GM12872 (cell line): ENCODE measurements around the gene XRCC4.

Experiments used
- TF ChIP-seq, protein P1 (sequence below): IDR thresholded peaks from 3 replicates; pipeline ENCODE4 v1.5.1; 2011; ENCODE audit warnings: low read depth, mild to moderate bottlenecking, low read length, moderate library complexity; ENCODE audit not compliant: insufficient read depth

The XRCC4 gene

DNA sequence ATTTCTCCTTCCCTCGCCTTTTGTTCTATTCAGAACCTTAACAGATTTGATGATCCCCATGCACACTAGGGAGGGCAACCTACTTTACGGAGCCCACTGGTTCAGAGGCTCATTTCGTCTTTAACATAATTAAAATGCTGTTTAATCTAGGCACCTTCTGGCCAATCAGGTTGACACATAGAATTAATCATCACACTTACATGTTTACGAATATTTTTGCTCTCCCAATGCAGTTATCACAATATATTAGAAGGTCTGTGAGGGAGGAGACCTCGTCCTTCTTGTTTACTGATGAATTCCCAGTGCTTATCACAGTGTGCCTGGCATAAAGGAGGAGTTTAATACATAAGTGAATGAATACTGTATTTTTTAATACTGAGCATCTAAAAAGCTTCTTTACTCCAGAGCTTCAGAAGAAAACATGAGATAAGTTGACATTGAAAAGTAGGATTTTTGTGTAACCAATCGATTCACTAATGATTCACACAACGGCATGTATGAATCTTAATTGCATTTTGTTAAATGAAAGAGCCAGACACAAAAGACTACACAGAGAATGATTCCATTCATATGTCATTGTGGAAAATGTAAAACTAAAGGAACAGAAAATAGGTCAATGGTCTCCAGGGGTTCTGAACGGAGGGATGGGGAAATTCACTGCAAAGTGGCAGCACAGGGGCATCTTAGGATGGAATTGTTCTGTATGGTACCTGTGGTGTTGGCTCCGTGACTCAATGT is 315.6 kb downstream of the XRCC4 start:
- TF ChIP-seq, protein P1, sequence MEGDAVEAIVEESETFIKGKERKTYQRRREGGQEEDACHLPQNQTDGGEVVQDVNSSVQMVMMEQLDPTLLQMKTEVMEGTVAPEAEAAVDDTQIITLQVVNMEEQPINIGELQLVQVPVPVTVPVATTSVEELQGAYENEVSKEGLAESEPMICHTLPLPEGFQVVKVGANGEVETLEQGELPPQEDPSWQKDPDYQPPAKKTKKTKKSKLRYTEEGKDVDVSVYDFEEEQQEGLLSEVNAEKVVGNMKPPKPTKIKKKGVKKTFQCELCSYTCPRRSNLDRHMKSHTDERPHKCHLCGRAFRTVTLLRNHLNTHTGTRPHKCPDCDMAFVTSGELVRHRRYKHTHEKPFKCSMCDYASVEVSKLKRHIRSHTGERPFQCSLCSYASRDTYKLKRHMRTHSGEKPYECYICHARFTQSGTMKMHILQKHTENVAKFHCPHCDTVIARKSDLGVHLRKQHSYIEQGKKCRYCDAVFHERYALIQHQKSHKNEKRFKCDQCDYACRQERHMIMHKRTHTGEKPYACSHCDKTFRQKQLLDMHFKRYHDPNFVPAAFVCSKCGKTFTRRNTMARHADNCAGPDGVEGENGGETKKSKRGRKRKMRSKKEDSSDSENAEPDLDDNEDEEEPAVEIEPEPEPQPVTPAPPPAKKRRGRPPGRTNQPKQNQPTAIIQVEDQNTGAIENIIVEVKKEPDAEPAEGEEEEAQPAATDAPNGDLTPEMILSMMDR = no peak

DNA sequence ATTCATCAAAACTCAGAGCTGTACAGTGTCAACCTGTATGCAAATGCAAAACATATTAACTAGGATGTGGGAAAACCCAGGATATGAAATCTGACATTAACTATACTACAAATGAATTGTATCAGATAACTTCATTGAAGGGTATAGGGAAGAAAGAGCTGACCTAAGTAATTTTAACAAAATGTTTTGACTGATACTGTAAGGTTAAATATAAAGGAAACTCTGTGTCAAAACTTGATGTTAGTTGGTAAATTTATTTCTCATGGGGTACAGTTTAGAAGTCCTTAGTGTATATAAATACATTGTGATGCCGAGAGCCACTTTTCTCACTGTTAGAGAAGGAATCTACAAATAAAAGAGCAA is 316.1 kb downstream of the XRCC4 start:
- TF ChIP-seq, protein P1 = no peak

DNA sequence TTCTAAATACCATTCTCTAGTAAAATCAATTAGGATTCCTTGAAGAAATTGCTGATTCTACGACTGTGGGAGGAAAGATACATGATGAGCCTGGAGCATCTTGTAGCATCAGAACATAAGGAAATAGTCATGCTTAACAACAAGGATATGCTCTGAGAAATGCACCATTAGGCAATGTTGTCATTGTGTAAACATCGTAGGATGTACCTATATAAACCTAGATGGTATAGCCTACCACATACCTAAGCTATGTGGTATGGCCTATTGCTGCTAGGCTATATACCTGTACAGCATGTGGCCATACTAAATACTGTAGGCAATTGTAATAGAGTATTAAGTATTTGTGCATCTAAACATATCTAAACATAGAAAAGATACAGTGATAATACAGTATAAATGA is 316.8 kb downstream of the XRCC4 start:
- TF ChIP-seq, protein P1 = no peak

DNA sequence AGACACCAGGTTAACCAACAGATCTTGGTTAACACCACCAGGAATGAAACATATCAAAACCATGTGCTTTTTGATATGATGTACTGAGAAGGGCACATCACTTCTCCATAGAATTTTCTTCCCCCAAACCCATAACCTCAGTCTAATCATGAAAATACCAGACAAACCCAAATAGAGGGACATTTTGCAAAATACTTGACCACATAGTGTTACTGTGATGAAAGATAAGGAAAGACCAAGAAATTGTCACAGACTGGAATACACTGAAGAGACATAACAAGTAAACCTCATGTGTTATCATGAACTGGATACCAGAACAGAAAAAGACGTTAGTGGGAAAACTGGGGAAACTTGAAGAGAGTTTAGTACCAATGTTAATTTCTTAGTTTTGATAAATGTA is 319.3 kb downstream of the XRCC4 start:
- TF ChIP-seq, protein P1 = no peak

DNA sequence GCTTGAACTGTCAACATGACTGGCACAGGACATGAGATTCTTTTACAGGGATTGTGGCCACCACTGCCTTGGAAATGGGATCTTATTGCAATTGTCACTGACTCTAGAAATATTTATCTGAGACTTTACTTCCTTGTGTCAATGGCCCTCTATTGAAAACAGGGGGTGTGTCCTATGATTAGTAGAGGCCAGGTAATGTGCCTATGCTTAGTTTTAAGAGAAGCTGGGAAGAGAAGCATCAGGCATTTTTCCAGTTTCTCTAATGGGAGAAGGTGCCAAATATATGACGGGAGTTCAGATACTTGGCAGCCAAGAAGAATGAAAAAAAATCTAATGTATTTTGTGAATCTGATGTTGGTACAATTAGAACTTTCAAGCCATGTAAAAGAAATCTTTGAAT is 320.3 kb downstream of the XRCC4 start:
- TF ChIP-seq, protein P1 = no peak

DNA sequence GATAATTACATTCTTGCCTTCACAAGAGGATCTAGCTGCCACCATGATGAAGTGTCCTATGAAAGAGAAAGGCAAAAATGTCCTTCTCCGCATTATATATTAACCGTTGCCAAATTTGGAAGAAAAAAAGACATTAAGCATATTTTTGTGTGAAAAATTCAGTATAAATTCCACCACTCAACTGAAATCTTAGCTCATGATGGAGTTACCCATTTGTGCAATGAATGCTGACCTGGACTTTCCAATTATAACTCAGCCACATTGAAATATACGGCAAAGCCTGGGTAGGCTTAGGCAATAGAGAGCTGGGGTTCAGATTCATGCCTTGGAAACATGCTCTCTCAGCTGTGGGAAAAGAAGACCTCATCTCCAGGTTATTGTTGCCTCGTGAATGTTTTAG is 322.9 kb downstream of the XRCC4 start:
- TF ChIP-seq, protein P1 = no peak

DNA sequence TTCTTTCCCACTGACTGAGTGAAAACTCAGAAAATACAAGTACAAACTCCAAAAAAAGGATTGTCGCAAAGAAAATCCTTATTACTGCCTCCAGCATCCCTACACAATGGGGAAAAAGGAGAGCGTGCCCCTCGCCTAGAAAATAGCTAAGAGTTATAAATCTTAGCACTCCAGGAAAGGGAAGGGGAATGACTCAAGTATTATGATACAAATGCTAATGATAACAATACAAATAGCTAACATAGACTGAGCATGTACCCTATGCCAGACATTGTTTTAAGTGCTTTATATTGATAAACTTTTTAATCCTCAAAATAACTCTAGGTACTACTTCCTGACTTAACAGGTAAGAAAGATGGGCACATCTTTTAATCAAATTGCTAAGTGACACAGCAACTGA is 323.4 kb downstream of the XRCC4 start:
- TF ChIP-seq, protein P1 = no peak
